ENCODE results near the gene EBF3. TPM values are rescaled to one million over a fixed set of nuclear protein-coding genes. Genes with fewer than 3 reads are reported as not detected.

Gene EBF3
- total RNA-seq, 1 donor = 6.0 TPM

- TF ChIP-seq CTCF (IDR thresholded peaks at IDR 0.05; ENCODE audit: insufficient read depth, low read depth, low read length) = no peak
- no peak for DNase-seq (ENCODE audit: low read depth)
- no peak overlapping the region for H3K4me3 ChIP-seq (ENCODE audit: low read depth, low read length)
Measured at GRCh38 chr10:129964611-129965424, 744 bp upstream of the EBF3 start.

- peak; percentile 9 for DNase-seq (ENCODE audit: low read depth)
- TF ChIP-seq CTCF (IDR thresholded peaks at IDR 0.05; ENCODE audit: insufficient read depth, low read depth, low read length) = no peak
- H3K4me3 ChIP-seq (ENCODE audit: low read depth, low read length) = peak overlapping the region; percentile 48
Measured at GRCh38 chr10:129962872-129963640, 1.0 kb downstream of the EBF3 start.

- DNase-seq (ENCODE audit: low read depth) = no peak
- no peak overlapping the region for H3K4me3 ChIP-seq (ENCODE audit: low read depth, low read length)
- no peak for TF ChIP-seq CTCF (IDR thresholded peaks at IDR 0.05; ENCODE audit: insufficient read depth, low read depth, low read length)
Measured at GRCh38 chr10:129962031-129962871, 1.8 kb downstream of the EBF3 start.

GRCh38 chr10:129961157-129961701 lies 2.8 kb downstream of the EBF3 start:
- no peak overlapping the region for H3K4me3 ChIP-seq (ENCODE audit: low read depth, low read length)
- no peak for TF ChIP-seq CTCF (IDR thresholded peaks at IDR 0.05; ENCODE audit: insufficient read depth, low read depth, low read length)
- no peak for DNase-seq (ENCODE audit: low read depth)

- no peak for DNase-seq (ENCODE audit: low read depth)
- no peak overlapping the region for H3K4me3 ChIP-seq (ENCODE audit: low read depth, low read length)
- TF ChIP-seq CTCF (IDR thresholded peaks at IDR 0.05; ENCODE audit: insufficient read depth, low read depth, low read length) = no peak
Measured at GRCh38 chr10:129960481-129961156, 3.5 kb downstream of the EBF3 start.
